ENCODE data around the gene IFI44L.

Gene IFI44L

GRCh38 chr1:78619803-78620579, at the start of gene IFI44L:
Gene IFI44L, plus strand, starts transcription at chr1:78620448. Its CDS starts 7,468 bp downstream, at chr1:78627916.
- DNase-seq (ENCODE audit: extremely low read depth in 1 of 2, low read depth in 1 of 2) = peak in 1 of 2 donors; percentile 25

- no peak for DNase-seq (ENCODE audit: extremely low read depth in 1 of 2, low read depth in 1 of 2)
Measured at GRCh38 chr1:78570539-78570938, 49.7 kb upstream of the IFI44L start.

DNA sequence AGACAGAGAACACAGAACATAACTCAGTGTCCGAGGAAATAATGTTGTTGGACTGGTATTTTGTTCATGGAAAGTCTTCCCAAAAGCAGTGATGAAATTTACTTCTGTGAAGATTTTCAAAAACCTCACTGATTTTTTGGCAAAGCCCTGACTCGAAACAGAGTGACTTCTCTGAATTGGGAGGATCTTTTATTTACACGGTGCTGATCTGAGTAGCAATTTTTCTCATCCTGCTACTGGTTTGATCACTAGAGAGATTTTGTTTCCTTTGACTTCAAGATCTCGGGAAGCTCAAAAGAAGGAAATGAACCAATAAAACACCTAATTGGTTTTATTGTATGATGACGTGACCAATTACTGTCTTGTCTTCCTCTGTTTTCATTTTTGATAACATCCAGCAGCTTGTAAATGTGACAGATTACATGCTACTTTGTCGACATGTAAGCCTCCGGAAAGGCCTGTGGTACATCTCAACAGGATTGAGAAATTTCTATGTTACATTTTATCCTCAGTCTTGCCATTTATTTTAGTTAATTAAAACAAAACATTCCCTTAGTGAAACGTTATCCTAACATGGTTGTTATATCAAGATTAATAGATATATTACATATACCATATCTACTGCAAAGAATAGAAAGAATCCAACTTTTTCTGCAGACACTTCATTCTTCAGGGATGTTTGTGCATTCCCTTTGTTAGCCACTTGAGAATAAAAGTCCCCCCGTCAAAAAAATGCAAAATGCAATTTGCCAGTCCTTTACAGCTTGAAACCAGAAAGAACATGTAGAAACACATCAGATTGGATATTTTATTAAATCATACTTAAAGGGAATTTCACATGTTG, 42.8 kb upstream of the IFI44L start:
- no peak for DNase-seq (ENCODE audit: extremely low read depth in 1 of 2, low read depth in 1 of 2)

- no peak for DNase-seq (ENCODE audit: extremely low read depth in 1 of 2, low read depth in 1 of 2)
Measured at GRCh38 chr1:78586572-78586971, 33.7 kb upstream of the IFI44L start.

- no peak for DNase-seq (ENCODE audit: extremely low read depth in 1 of 2, low read depth in 1 of 2)
Measured at GRCh38 chr1:78587211-78587610, 33.0 kb upstream of the IFI44L start.

DNA sequence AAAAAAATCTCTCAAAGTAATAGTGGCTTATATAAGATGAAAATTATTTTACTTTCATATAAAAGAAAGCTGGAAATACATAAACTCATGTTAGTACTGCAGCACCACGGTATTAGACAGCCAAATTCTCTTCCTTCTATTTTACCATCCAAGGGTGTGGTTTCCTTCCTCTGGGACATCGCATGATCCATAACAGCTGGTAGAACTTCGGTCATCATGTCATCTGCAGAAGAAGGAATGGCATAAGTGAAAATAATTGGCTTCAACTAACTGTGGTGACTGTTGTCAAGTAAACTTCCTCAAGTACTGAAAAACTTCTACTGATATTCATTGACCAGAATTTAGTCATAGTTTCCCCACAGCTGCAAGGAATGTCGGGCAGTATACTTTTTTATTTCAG, 28.3 kb upstream of the IFI44L start:
- no peak for DNase-seq (ENCODE audit: extremely low read depth in 1 of 2, low read depth in 1 of 2)

DNA sequence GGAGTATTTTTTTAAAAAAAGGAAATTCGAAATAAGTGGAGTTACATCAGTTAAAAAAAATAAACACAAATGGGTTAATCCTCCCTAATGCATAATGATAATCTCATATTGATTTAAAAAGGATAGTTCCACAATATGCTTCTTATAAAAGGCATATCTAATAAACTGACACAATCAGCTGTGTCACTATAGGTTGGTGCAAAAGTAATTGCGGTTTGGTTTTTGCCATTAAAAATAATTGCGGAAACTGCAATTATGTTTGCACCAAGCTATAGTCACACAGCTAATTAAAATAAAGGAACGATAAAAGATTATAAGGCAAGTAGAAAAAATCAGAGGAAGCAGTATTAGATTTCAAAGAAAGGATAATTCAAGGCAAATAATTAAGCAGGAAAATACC, 21.0 kb upstream of the IFI44L start:
- no peak for DNase-seq (ENCODE audit: extremely low read depth in 1 of 2, low read depth in 1 of 2)

DNA sequence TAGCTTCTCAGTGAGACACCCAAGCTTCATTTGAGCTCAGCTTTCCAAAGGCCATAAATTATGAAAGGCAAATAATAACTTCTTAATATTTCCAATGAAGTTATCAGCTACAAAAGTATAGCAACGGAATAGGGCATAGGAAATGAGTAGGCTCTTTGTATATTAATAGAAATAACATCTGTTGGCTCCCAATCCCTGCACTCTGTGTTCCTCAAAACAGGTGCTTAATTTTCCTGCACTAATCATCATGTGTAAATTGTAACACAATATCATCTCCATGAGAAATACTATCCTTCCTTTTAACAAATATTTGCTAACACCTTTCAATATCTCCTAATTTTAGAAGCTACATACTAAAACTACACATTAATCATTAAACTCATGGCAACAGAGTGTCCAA, 19.2 kb upstream of the IFI44L start:
- DNase-seq (ENCODE audit: extremely low read depth in 1 of 2, low read depth in 1 of 2) = no peak

DNA sequence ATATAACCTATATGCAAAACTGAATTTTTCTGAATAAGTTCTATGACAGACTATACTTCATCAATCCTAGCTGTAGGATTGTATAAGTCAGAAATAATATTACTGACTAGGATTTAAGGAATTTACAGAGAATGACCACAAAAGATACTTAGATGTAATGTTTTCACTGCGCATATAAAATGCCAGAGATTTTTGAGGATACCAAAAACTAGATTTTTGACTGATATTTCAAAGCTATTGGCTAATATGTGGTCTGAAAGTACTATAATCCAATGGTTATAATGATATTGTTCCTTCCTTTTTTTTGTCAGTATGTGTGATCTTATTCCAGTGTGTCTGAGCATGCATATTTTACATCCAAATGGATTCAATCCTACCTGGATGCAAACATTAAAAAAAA, 17.0 kb upstream of the IFI44L start:
- no peak for DNase-seq (ENCODE audit: extremely low read depth in 1 of 2, low read depth in 1 of 2)

DNA sequence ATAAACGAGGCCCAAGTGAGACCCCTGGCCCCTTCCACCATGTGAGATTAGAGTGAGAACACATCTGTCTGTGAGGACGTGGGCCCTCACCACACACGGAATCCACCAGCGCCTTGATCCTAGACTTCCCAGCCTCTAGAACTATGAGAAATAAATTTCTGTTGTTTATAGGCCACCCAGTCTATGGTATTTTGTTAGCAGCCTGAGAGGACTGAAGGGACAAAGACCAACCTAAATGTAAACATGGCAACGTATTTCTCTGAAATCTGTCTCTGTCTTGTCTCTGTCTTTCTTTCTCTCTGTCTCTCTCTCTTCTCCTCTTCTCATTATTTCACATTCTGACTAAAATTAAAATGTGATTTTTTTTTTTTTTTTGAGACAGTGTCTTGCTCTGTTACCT, 15.6 kb upstream of the IFI44L start:
- DNase-seq (ENCODE audit: extremely low read depth in 1 of 2, low read depth in 1 of 2) = no peak

DNA sequence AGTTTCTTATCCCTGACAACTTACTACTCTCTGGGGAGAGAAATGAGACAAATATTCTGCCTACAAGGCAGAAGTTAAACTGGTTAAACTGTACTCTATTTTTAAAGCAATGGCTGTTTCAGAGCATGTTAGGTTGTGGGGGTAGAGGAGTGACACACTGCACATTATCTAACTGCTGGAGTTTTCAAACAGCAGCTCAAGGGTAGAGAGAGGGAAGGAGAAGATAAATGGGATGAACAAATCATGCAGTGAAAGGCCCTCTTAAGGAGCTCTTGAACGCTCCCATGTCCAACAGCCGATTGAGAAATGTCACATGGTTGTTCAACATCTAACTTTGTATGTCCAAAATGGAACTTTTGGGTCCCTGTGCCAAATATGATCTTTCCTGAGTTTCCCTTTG, 14.0 kb upstream of the IFI44L start:
- DNase-seq (ENCODE audit: extremely low read depth in 1 of 2, low read depth in 1 of 2) = no peak

DNA sequence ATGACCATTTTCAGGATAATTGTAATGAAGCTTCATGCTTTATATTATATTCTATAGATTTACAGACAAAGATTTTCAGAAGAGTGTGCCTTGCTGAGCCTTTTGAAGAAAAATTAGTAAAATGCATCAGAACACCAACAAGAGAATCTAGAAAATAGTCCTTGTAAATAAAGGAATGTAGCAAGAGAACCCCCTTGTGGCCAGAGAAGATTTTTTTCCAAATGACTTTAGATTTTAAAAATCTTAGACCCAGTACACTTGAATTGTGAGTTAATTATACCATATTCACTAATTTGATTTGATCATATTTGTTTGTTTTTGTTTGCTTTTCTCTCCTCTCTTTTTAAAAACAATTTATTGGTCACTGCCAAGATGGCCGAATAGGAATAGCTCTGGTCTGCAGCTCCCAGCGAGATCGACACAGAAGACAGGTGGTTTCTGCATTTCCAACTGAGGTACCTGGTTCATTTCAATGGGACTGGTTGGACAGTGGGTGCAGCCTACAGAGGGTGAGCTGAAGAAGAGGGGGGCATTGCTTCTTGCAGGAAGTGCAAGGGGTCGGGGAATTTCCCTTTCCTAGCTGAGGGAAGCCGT, 12.8 kb upstream of the IFI44L start:
- DNase-seq (ENCODE audit: extremely low read depth in 1 of 2, low read depth in 1 of 2) = no peak

- DNase-seq (ENCODE audit: extremely low read depth in 1 of 2, low read depth in 1 of 2) = no peak
Measured at GRCh38 chr1:78607944-78608343, 12.3 kb upstream of the IFI44L start.

DNA sequence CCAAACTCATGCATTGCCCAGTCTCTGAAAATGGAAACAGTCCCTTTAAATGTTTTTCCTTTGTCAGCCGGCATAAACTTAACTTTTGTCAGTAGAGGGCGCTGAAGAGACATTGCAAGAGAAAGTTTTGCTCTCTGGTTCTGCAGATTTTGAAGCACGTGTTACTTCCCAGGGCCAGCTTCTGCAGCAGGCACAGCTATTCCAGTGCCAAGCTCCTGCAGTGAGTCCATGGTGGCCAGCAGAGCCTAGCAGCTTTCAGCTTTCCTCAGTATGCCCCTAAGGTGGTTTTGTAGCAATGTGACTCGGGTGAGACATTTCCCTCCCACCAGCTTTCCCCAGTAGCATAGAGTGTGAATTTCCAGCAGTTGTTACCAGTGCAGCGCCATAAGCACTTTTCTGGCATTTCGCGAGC, 2.6 kb upstream of the IFI44L start:
- peak in 1 of 2 donors; percentile 25 for DNase-seq (ENCODE audit: extremely low read depth in 1 of 2, low read depth in 1 of 2)

DNA sequence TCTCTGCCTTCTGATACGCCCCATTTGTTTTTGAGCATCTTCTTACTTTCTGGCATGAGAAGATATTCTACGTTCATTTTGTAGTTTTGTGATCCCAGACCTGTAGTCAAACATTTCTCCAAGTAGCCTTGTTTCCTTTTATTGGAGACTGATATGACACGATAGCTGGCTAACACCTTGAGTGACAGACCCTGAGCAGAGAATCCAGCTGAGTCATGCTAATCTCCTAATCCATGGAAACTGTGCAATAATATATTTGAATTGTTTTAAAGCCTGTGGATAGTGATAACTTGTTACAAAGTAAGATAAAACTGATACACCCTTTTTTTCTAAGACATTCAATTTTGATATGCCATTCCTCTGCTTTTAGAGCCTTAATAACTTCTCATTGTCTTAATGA, 1.2 kb upstream of the IFI44L start:
- DNase-seq (ENCODE audit: extremely low read depth in 1 of 2, low read depth in 1 of 2) = no peak

DNA sequence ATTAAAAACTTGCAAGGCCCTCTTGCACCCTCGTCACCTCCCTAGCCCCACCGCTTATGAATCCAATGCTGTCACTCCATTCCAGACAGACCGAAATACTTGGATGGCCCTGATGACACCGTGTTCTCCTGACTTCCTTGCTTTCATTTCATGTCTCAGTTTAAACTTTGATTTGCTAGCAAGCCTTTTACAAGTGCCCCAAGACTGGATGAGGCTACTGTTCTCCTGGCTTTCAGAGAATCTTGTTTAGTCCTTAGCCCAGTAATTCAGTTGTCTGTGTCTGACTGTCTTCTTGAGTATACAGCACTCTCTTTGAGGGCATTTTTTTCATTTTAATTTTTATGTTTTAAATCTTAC, 824 bp upstream of the IFI44L start:
- no peak for DNase-seq (ENCODE audit: extremely low read depth in 1 of 2, low read depth in 1 of 2)

DNA sequence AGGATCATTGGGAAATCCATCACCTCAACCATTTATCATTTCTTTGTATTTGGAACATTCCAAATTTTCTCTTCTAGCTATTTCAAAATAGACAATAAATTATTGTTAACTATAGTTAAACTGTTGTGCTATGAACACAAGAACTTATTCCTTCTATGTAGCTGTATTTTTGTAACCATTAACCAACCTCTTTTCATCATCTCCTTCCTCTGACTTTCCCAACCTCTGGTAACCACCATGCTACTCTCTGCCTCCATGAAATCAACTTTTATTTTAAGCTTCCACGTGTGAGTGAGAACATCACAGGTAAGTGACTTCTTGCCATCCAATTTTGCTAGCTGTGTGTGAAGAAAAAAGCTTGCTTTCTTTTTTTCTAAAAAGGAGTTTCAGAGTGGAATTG, 418 bp downstream of the IFI44L start:
- no peak for DNase-seq (ENCODE audit: extremely low read depth in 1 of 2, low read depth in 1 of 2)

- no peak for DNase-seq (ENCODE audit: extremely low read depth in 1 of 2, low read depth in 1 of 2)
Measured at GRCh38 chr1:78622548-78622947, 2.3 kb downstream of the IFI44L start.

DNA sequence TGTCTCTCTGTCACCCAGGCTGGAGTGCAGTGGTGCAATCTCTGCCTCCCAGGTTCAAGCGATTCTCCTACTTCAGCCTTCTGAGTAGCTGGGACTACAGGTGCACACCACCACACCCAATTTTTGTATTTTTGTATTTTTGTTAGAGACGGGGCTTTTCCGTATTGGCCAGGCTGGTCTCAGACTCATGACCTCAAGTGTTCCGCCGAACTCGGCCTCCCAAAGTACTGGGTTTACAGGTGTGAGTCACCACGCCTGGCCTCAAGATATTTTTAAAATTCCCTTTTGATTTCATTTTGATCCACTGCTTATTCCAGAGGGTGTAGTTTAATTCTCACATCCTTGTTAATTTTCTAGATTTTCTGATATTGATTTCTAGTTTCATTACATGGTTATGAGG, 3.8 kb downstream of the IFI44L start:
- DNase-seq (ENCODE audit: extremely low read depth in 1 of 2, low read depth in 1 of 2) = no peak

GRCh38 chr1:78627321-78627720, 7.1 kb downstream of the IFI44L start:
- DNase-seq (ENCODE audit: extremely low read depth in 1 of 2, low read depth in 1 of 2) = no peak

DNA sequence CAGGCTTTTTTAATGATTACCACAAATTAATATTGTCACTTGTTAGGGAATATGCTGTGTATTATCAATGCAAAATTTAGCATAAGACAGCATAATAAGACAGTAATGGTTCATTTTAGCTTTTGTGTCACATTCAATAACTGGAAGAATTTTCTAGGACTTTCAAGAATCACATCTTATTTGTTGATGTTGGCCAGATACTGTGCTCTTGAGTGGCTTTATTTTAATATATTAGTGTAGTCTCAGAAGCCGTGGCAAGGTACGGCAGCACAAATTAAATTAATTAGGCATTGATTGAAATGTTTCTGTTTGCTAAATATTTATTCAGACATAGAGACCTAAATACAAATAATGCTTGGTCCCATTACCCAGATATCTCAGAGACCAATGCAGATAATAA, 10.4 kb downstream of the IFI44L start:
- DNase-seq (ENCODE audit: extremely low read depth in 1 of 2, low read depth in 1 of 2) = no peak

GRCh38 chr1:78633209-78633608, 13.0 kb downstream of the IFI44L start:
- no peak for DNase-seq (ENCODE audit: extremely low read depth in 1 of 2, low read depth in 1 of 2)

Data from stimulated activated CD8-positive, alpha-beta memory T cell treated with anti-CD3 and anti-CD28 coated beads, Interleukin-7, amount 100 ng/mL, for 48 hours (primary cell).